Left cardiac atrium (tissue), 4 donors: ENCODE data around the gene MOGAT1. TPM values are rescaled to one million over a fixed set of nuclear protein-coding genes. Genes with fewer than 3 reads are reported as not detected.
"Not testable (repeated sequence)": the region's sequence is repeated elsewhere in the genome, so short reads cannot be mapped to it uniquely, and the experiment has no call there.

Source experiments
- ATAC-seq, 2 donors: fragments of 200-7000 bp; cut with Tn5 transposase; one replicate each; pipeline ENCODE4 v1.9.1; 2020; ENCODE audit warnings: mild to moderate bottlenecking in 2 of 2, moderate library complexity in 2 of 2
- DNase-seq: peaks from one replicate; pipeline ENCODE4 v3.0.0-alpha.2; 2020
- intact Hi-C, 2 donors: fragments of 100-400 bp; cut with DNase I; formaldehyde crosslinking; loops; one replicate each; pipeline versions ENCODE4 v1.14.1 to v1.15.1; 2022 to 2023
- total RNA-seq, 2 donors: library from RNA; stranded (reverse); fragmentation: NEBNext Ultra II Directional; extraction: Animal tissue kit (Norgen Biotek cat#: 25700); gene quantifications; one replicate each; pipeline ENCODE4 v1.2.1, GENCODE V29; 2021
- donor health status: DM: no; HTN: yes; CAD: no.
- donor health status: DM: no; HTN: yes; CAD: no; lungs with severe emphysema.
- donor health status: DM: yes; HTN: yes; CAD: no.
- donor health status: Dilated cardiomyopathy.

MOGAT1 gene
- total RNA-seq, 2 donors from 2014 or later: 0.47 to 0.50 TPM

DNA sequence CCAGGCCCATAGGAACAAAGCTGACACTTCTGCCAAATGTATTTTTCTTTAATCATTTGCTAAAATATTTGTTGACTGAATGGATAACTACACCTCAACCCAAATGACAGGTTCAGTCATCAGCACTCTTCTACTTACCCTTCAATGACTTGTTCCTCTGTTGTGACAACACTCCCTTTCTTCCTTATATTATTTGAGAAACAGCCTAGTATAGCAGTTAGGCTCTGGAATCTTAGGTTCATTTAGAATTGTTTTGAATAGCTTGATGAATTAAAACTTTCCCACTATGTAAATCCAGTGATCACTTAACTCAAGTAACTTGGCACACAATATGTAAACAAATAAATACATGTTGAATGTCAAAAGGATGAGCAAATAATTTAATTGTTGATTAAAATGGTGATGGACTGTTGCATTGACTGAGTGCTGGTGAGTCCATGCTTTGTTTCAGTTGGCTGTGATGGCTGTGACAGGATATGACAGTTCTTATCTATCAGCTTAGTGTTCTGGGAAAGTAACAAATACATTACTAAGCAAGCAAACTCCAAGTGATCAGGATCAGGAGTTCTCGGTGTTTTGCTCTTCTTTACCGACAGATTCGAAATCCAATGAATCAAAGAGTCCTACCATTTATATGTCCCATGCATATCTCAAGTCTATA, 2.8 kb upstream of the MOGAT1 start:
- ATAC-seq (no peak), DNase-seq (no peak)
- intact Hi-C loops: no loop called here

DNA sequence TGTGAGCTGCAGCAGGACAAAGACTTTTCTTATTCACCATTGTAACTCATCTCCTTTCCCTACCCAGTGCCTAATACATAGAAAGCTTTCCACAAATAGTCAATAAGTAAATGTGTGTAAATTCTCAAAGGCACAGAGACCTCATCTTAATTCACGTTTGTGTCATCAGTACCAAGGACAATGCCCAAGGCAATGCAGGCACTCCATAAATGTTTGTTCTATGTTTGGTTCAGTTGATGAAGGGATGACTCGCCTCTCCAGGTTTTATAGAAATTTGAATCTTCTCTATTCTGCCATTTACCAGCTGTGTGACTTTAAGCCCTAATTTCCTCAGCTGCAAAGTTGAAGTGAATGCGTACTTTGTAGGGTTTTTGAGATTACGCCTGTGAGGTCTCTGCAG, 2.1 kb upstream of the MOGAT1 start:
- ATAC-seq: no peak
- DNase-seq: no peak
- intact Hi-C loops: no loop called here

DNA sequence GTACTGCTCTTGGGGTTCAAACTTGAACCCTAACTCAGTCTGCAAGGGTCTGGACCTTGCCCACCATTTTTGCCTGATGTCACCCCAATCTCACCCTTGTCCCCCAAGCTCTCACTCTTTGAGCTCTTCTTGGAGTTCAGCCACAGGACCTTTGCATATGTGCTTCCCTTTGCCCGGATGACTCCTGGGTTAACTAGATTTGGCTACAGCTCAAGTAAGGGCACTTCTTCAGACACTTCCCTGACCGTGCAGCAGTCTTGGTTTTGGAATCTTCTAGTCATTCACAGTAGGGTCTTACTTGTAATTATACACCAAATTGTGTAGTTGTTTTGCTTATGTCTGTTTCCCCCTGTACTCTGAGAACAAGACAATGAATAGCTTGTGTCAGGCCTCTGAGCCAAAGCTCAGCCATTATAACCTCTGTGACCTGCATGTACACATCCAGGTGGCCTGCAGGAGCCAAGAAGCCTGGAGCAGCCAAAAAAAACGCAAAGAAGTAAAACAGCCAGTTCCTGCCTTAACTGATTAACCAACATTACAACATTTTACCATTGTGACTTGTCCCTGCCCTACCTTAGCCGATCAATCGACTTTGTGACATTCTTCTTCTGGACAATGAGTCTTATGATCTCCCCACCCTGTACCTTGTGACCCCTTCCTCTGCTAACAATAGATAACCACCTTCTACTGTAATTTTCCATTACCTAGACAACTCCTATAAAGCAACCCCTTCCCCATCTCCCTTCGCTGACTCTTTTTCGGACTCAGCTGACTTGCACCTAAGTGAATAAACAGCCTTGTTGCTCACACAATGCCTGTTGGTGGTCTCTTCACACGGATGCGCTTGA, 1.0 kb upstream of the MOGAT1 start:
- ATAC-seq: no peak

DNA sequence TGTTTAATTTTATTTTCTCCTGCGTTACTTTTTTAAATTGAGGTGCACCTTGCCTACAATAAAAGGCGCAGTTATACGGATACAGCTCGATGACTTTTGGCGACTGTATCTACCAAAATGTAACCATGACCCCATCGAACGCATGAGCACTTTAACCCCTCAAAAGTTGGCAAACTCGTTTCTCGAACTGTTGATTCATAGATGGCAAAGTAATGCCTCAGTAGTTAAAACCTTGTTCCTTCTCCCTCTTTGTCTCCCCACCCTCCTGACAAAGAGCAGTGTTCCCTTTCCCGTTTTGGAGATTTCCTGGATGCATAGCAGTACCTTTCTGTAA, 577 bp downstream of the MOGAT1 start:
- no peak for DNase-seq
- no peak for ATAC-seq
- intact Hi-C loops: no loop called here

More for the DNA sequence above, 1.0 kb upstream of the MOGAT1 start:
- DNase-seq: no peak
- intact Hi-C loops: no loop called here

DNA sequence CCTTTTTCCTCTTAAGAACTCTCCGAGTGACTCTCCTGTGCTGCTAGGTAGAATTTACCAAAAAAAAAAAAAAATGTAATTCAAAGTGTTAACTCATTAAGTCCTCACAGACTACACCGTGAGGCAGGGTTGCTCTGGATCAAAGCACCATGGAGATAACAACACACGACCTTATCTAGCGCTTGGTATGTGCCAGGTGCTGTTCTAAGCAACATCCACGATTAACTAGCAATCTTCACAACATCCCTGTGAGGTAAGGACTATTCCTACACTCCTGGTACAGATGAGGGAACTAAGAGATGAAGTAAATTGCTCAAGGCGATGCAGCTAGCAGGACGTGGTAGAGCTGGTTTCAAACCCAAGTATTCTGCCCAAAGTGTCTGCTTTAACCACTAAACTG, 1.8 kb downstream of the MOGAT1 start:
- intact Hi-C loops: no loop called here
- DNase-seq: no peak
- no peak for ATAC-seq

DNA sequence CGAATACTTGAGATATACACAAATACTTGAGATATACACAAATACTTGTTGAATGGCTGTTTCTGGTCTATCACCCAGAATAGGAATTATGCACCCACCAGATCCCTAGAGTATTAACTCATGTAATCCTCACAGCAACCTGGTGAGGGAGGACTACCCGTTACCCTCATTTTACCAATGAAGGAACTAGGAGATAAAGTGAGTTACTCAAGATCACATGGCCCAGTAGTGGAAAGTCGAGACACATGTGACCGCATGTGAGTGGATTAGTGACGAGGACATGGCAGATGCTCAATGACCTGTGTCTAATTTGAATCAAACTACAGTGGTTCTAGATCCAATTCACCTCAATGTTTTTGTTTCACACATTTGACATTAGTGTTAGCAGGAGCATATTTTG, 2.4 kb downstream of the MOGAT1 start:
- DNase-seq: no peak
- ATAC-seq: no peak

DNA sequence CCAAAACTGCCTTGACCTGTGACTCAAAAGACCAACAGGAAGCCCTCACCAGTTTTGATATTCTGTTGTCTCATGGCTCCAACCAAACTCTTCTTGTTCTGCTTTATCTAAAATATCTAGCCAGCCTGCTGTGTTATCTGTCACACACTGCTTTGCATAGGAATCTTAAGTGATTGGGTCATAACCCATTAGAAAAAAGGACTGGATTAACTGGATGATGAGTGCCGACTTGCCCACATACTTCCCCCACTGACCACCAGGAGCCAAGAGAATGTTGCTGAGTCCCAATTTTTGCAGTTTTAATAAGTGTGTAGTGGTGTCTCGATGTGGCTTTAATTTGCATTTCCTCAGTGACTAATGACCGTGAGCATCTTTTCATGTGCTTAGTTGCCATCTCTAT, 6.5 kb downstream of the MOGAT1 start:
- intact Hi-C loops: no loop called here
- ATAC-seq: no peak
- no peak for DNase-seq

More for the DNA sequence above, 2.4 kb downstream of the MOGAT1 start:
- intact Hi-C loops: no loop called here

DNA sequence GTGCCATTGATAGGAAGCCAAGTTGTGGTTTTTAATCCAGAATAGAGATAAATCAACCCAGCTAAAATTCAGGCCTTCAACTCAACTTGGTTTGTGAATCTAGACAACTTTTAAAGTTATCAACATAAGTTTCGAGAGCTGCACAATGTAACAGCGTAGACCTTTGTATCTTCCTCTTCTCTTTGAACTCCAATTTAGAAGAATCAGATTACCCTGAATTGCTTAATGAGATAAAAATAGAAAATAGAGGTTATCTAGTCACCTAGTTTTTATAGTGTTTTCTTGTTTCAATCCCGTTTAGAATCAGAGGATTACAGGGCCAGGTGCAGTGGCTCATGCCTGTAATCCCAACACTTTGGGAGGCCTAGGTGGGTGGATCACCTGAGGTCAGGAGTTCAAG, 12.3 kb downstream of the MOGAT1 start:
- ATAC-seq (no peak), DNase-seq (no peak)
- intact Hi-C loops: no loop called here

DNA sequence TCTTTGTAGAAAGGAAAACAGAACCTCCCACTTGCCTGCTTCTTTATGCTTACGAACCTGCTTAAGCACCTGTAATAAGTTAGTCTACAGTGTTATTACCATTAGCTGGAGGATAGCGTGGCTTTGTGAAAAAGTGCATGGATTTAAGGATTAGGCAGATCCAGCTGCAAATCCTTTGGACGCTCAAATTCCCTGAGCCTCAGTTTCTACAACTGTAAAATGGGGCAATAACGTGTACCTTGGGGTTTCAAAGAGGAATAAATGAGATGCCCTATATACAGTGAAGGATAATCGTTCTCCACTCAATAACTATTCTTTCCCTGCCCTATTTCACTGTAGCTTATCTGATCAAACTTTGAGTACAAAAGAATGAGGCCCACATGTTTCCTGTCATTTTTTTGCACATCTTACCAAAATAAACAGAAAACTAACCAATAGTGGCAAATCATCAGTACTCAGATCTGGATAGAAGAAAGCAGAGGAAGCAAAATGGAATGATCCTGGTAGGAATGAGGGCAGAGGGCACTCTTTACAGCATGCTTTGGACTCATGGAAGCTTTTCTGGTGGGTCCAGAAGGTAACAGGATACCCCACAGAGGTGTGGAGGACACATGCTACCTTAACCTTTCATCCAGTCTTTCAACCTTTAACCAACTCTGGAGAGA, 14.8 kb downstream of the MOGAT1 start:
- ATAC-seq (no peak), DNase-seq (no peak)
- intact Hi-C loops: no loop called here

DNA sequence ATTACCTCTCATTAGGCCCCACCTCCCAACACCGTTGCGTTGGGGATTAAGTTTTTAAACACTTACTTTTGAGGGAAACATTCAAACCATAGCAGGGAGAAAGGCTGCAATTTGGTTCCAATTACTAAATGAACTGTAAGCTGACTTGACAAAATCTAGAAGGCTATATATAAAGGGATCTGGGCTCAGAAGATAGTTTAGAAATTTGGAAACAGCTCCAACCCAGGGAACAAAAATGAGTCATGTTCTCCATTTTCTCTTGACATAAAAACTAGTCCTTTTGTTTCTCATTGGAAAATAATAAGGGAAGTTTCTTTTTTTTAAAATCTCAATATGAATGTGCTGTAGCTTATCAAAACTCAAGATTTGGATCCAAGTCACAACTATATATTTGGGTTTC, 17.5 kb downstream of the MOGAT1 start:
- no peak for DNase-seq
- intact Hi-C loops: no loop called here
- no peak for ATAC-seq

DNA sequence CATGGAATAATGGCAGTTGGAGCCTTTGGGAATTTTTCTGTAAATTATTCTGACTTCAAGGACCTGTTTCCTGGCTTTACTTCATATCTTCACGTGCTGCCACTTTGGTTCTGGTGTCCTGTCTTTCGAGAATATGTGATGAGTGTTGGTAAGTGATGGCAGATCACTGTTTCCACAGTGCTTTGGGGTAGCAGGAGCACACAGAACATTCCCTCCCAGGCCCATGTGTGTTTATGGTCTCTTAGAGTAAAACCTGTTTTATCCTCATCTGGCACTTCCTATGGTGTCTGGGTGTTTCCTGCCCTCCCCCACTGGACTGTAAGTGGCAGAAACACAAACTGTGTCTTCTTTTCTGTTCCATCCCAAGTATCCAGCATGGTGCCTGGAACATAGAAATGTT, 17.9 kb downstream of the MOGAT1 start:
- ATAC-seq (peak; percentile 35 to 74), DNase-seq (no peak)
- intact Hi-C loops: no loop called here

DNA sequence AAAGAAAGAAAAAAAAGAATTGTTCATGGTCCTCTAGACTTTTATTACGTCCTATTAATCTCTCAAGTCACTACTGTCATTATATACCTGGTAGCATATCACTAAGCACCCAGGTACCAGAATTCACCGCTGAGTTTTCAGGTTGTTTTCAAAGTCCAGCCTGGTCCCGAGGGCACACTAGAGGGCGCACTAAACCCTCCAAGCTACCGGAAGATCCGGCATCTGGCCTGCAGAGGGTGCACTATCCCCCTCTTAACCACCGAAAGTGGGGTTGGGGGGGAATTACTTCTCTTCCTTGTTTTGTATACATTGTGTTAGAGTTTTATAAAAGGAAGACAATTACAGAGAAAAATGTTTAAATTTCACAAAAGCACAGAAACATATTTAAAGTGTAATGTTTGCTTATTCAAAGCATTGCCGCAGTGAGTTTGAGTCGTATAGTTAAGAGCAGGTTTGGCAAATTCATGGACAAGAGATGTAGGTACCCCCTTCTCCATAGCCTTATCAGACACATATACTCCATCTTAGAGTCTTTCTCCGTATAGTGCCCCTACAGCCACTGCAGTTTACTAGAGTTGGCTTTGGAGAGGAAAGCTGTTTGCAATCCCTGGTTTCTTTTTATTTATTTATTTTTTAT, 19.2 kb downstream of the MOGAT1 start:
- intact Hi-C loops: no loop called here
- ATAC-seq: peak; percentile 76

DNA sequence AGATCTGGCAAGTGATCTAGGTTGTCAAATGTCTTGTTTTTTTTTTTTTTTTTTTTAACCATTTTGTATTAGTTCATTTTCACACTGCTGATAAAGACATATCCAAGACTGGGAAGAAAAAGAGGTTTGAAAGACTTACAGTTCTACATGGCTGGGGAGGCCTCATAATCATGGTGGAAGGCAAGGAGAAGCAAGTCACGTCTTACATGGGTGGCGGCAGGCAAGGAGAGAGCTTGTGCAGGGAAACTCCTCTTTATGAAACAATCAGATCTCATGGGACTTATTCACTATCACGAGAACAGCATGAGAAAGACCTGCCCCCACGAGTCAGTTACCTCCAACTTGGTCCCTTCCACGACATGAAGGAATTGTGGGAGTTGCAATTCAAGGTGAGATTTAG, 22.0 kb downstream of the MOGAT1 start:
- intact Hi-C loops, ATAC-seq: not testable (repeated sequence)

More for the DNA sequence above, 19.2 kb downstream of the MOGAT1 start:
- DNase-seq: peak; percentile 80

DNA sequence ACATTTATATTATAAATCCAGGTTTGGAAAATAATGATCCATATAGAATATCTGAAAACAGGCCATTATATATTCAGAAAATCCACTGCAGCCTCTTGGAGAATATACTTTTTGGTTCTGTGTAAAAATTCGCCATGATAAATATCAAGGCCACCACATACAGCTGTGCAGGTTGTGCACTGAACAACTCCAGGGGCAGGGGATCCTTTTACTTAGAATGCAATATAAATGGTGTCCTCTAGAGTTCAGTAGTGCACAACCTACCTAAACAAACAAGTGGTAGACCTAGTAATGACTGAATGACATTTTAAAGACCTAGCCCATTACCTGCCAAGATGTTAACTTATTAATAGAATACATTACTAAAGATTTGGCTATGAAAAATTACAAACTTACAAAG, 22.4 kb downstream of the MOGAT1 start:
- intact Hi-C loops: no loop called here
- ATAC-seq: no peak

More for the DNA sequence above, 22.0 kb downstream of the MOGAT1 start:
- DNase-seq: not testable (repeated sequence)

DNA sequence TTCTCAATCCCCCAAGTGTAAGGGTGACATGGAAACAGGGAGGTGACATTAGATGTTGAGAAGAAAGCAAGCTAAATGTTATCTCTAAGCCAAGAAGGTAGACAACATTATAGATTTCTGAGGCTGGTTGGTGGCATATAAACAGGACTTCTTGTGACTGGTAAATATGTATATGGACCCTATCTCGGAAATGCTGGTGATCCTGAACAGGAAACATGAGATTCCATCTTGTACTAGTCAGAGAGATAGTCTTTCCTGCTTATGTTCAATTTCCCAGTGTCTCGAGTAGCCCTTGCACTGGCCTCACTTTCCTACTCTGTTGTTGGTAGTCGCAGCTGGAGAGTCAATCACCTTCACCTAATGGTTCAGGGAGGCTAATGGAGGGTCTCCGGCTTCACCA, 26.8 kb downstream of the MOGAT1 start:
- ATAC-seq: no peak
- intact Hi-C loops: no loop called here
- DNase-seq: no peak

More for the DNA sequence above, 22.4 kb downstream of the MOGAT1 start:
- no peak for DNase-seq

DNA sequence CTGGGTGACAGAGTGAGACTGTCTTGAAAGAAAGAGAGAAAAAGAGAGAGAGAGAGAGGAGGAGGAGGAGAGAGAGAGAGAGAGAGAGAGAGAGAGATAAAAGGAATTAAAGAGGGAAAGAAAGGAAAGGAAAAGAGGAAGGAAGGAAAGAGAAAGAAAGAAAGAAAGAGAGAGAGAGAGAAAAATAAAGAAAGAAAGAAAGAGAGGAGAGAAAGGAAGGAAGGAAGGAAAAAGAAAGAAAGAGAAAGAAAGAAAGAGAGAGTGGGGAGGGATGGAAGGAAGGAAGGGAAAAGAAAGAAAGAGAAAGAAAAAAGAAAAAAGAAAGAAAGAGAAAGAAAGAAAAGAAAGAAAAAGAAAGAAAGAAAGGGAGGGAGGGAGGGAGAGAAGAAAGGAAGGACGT, 29.8 kb downstream of the MOGAT1 start:
- ATAC-seq: no peak
- intact Hi-C loops: loop anchor here in 1 of 2 donors (10.0 kb wide), 1 partner anchor 204 kb away; no protein-coding TSS in a partner anchor

DNA sequence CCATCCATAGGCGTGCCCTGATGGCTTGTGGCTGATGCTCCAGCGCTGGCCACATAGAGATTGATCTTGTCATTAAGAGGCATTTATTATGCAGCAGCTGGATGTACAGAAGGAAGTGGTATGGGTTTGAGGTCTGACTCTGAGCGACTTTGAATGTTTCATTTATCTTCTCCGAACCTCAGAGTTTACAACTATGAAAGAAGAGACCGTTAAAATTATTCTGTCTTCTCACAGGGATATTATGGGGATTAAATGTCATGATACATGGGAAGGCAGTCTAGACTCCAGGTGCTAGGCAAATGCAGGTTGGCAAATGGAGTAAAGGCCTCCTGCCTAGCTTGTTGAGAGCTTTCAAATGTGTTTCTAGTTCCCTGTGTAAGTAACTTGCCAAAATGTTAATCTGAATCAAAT, 30.3 kb downstream of the MOGAT1 start:
- DNase-seq (no peak), ATAC-seq (no peak)
- intact Hi-C loops: loop anchor here in 1 of 2 donors (10.0 kb wide), 1 partner anchor 203 kb away; no protein-coding TSS in a partner anchor

More for the DNA sequence above, 29.8 kb downstream of the MOGAT1 start:
- DNase-seq: no peak

DNA sequence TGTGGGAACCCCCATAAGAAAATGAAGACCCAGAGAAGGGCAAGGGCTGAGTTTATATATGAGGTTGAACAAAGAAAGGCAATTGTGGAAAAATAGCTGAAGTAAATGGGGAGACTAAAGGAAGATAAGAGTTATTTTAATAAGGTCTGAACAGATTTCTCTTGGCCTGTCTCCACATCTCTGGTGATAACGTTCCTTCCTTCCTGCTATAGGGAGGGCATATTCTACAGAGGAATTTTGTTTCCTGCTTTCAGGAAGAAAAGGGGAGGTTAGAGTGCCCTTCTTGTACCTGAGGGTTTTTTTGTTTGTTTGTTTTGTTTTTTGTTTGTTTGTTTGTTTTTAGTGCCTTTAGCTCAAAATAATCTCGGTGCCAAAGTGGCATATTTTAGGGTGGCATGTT, 31.6 kb downstream of the MOGAT1 start:
- intact Hi-C loops: loop anchor here in 1 of 2 donors (10.0 kb wide), 1 partner anchor 202 kb away; no protein-coding TSS in a partner anchor
- DNase-seq: no peak
- ATAC-seq: no peak

DNA sequence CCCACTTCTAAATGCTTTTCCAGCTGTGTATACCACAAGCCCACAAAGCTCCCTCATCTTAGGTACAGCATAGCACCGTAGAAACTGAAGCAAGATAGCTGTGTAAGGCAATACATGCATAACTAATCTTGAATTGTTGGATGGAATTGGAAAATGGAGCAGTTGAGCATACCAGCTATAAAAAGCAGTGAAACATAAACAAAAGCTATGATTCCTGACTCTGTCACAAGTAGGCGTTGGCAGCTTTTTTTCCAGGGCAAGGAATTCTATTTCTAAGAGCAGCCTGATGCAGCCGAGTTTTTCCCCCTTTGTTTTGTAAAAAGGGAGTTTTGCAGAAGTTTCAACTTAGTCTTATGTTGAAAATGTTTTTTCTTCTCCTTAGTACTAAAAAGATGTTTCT, 32.4 kb downstream of the MOGAT1 start:
- ATAC-seq (no peak), DNase-seq (no peak)
- intact Hi-C loops: loop anchor here in 1 of 2 donors (10.0 kb wide), 1 partner anchor 201 kb away; no protein-coding TSS in a partner anchor
